Vagina (tissue), 2 donors: ENCODE results near the gene VSTM2B. TPM values are rescaled to one million over a fixed set of nuclear protein-coding genes. Genes with fewer than 3 reads are reported as not detected.

Source experiments
- DNase-seq, 2 donors: peaks; one replicate each; pipeline ENCODE4 v3.0.0-alpha.2; 2017; ENCODE audit errors: extremely low spot score in 2 of 2
- H3K27ac ChIP-seq: fragments of 200-600 bp; sonication (generic); one replicate; pipeline ENCODE4 v1.5.1; 2019
- H3K27me3 ChIP-seq: fragments of 200-600 bp; sonication (generic); one replicate; pipeline ENCODE4 v1.5.1; 2019
- H3K36me3 ChIP-seq, 2 donors: fragments of 200-600 bp; sonication (generic); one replicate each; pipeline ENCODE4 v1.5.1; 2017 to 2019
- H3K4me1 ChIP-seq: fragments of 200-600 bp; sonication (generic); one replicate; pipeline ENCODE4 v1.5.1; 2019
- H3K4me3 ChIP-seq, 2 donors: fragments of 200-600 bp; sonication (generic); 1 replicate in 1 of 2; 2 replicates in 1 of 2; pipeline ENCODE4 v1.5.1; 2016 to 2019
- H3K9me3 ChIP-seq: fragments of 200-600 bp; sonication (generic); one replicate; pipeline ENCODE4 v1.5.1; 2019
- POLR2A ChIP-seq, 2 donors: fragments of 450-650 bp; IDR thresholded peaks; one replicate each; pipeline ENCODE4 v1.6.1; 2017; ENCODE audit warnings: antibody characterized with exemption in 2 of 2, mild to moderate bottlenecking in 2 of 2, moderate library complexity in 2 of 2
- POLR2AphosphoS5 ChIP-seq, 2 donors: sonication (generic); formaldehyde crosslinking; IDR thresholded peaks; one replicate each; pipeline ENCODE4 v1.9.0; 2017; ENCODE audit warnings: antibody characterized with exemption in 2 of 2, mild to moderate bottlenecking in 2 of 2, low read depth in 1 of 2; ENCODE audit not compliant: insufficient read depth in 1 of 2
- intact Hi-C: fragments of 100-400 bp; cut with DNase I; formaldehyde crosslinking; loops from one replicate; pipeline ENCODE4 v1.15.1; 2023
- total RNA-seq: library from RNA; depleted of rRNA; stranded (reverse); fragments of >200 nt; gene quantifications from one replicate; pipeline ENCODE4 v1.2.3, GENCODE V29; 2016
- TF ChIP-seq, protein P1 (sequence below), 3 experiments: fragments of 450-650 bp in 2 of 3; fragments of 200-600 bp in 1 of 3; sonication (generic) in 1 of 3; IDR thresholded peaks; one replicate each; pipeline ENCODE4 v1.5.1; 2017 to 2019; ENCODE audit warnings: antibody characterized with exemption in 3 of 3, mild to moderate bottlenecking in 2 of 3, moderate library complexity in 2 of 3

Gene VSTM2B
- total RNA-seq, 1 donor from 2014 or later = 0.98 TPM

DNA sequence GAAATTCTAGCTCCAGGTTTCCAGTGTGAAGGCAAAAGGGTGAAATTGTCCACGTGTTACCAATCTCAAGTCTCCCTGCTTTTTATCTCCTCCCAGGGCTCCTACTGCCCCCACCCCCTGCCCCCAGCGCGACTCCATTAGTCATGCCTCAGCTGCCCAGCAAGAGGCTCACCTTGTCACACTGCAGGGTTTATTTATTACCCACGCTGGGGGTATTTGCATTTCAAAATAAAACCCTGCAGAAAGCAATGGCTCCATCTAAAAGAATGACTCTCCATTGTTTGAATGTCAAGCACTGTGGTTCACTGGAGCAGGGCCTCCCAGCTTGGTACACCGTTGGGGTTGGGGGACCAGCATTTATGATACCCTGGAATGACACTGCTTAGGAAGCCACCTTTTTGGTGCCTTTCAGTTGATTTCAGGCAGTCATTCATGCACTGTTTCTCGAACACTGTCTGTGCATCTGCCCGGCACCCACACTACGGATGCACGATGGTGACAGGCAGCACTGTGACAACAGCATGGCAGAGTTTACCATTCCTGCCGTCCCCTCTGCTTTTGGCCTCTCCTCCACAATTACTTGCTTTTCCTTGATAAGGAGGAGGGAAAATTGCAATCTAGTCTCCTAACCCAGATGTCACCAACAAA is 70.4 kb downstream of the VSTM2B start:
- no peaks in the 10 kb centered on the region for H3K4me1 ChIP-seq
- H3K36me3 ChIP-seq = no peaks in the 10 kb centered on the region
- H3K27me3 ChIP-seq = no peaks in the 10 kb centered on the region
- no peak for TF ChIP-seq POLR2A (IDR thresholded peaks at IDR 0.05)
- TF ChIP-seq POLR2AphosphoS5 (IDR thresholded peaks at IDR 0.05; ENCODE audit: insufficient read depth in 1 of 2, low read depth in 1 of 2) = no peak
- TF ChIP-seq, protein P1, sequence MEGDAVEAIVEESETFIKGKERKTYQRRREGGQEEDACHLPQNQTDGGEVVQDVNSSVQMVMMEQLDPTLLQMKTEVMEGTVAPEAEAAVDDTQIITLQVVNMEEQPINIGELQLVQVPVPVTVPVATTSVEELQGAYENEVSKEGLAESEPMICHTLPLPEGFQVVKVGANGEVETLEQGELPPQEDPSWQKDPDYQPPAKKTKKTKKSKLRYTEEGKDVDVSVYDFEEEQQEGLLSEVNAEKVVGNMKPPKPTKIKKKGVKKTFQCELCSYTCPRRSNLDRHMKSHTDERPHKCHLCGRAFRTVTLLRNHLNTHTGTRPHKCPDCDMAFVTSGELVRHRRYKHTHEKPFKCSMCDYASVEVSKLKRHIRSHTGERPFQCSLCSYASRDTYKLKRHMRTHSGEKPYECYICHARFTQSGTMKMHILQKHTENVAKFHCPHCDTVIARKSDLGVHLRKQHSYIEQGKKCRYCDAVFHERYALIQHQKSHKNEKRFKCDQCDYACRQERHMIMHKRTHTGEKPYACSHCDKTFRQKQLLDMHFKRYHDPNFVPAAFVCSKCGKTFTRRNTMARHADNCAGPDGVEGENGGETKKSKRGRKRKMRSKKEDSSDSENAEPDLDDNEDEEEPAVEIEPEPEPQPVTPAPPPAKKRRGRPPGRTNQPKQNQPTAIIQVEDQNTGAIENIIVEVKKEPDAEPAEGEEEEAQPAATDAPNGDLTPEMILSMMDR (IDR thresholded peaks at IDR 0.05) = no peak
- no peak for DNase-seq
- no peak overlapping the region for H3K4me3 ChIP-seq
- intact Hi-C loops = no loop called here
- no peaks in the 10 kb centered on the region for H3K9me3 ChIP-seq
- no peak overlapping the region for H3K27ac ChIP-seq

DNA sequence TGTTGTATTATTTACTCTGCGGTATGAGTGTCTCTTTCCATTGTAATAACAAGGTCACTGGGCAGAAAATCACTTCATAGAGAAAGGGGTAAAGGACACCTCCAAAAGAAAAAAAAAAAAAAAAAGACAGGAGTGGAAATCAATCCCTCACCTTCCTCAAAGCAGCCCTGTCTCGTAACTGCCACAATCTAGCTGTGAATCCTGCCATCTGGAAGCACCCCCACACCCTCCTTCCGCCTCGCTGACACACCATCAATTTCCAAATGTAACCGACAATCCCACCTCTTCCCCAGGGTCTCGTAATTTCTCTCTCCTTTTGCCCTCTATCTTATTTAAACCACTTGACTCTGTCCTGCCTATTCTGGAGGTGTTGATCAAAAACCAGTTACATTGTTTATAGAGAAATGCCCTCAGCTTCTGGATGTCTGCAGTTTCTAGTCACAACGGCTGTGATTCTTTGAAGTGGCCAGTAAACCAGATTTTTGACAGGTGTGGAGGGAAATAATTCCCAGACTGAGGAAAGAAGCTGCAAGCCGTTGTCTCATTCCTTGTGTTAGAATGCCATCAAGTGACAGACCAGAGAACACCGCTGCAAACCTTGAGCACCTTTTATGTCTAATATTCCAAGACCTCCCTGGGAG is 71.2 kb downstream of the VSTM2B start:
- no peaks in the 10 kb centered on the region for H3K27me3 ChIP-seq
- H3K36me3 ChIP-seq = no peaks in the 10 kb centered on the region
- H3K4me1 ChIP-seq = no peaks in the 10 kb centered on the region
- no peak overlapping the region for H3K27ac ChIP-seq
- intact Hi-C loops = no loop called here
- no peak for TF ChIP-seq POLR2AphosphoS5 (IDR thresholded peaks at IDR 0.05; ENCODE audit: insufficient read depth in 1 of 2, low read depth in 1 of 2)
- TF ChIP-seq, protein P1 (IDR thresholded peaks at IDR 0.05) = no peak
- no peak for TF ChIP-seq POLR2A (IDR thresholded peaks at IDR 0.05)
- H3K4me3 ChIP-seq = no peak overlapping the region
- DNase-seq = no peak
- H3K9me3 ChIP-seq = no peaks in the 10 kb centered on the region

DNA sequence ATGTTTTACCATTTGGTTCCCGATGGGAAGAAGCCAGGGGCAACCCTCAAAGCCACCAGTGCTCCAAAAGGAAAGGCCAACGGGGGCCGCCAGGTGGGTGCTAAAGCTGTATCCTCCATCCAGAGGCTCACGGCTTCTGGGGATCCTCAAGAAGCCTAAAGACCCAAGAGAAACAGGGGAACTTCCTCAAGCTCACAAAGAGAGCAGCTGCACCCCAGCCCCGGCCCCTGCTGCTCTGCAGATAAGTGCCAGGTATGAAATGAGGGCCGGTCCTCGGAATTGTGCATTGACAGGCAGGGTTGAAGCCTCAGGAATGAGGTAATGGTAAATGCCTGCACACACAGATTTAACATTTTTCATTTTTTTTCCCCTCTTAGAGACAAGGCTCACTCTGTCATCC is 72.2 kb downstream of the VSTM2B start:
- intact Hi-C loops = no loop called here
- Histone ChIP-seq H3K27ac (no peak overlapping the region), H3K36me3 (no peaks in the 10 kb centered on the region), H3K27me3 (no peaks in the 10 kb centered on the region), H3K4me3 (no peak overlapping the region), H3K4me1 (no peaks in the 10 kb centered on the region), H3K9me3 (no peaks in the 10 kb centered on the region)
- TF ChIP-seq, protein P1 (IDR thresholded peaks at IDR 0.05) = no peak
- TF ChIP-seq POLR2AphosphoS5 (IDR thresholded peaks at IDR 0.05; ENCODE audit: insufficient read depth in 1 of 2, low read depth in 1 of 2) (no peak), POLR2A (IDR thresholded peaks at IDR 0.05) (no peak)
- DNase-seq = no peak

DNA sequence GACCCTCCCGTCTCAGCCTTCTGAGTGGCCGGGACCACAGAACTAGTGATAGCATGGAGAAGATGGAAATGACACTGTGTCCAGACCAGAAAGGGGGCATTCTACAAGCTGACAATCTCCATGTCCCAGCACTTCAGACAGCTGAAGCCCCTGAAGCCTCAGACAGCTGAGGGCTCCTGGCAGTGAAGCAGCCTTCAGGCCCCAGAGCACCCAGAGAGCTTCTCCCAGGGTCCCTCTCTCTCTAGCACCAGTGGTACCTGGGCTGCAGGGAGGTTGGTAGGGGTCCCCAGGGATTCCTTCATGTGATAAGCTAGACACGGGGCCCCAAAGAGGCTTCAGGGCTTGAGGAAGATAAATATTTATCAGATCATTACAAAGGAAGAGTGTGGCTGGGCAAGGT is 72.7 kb downstream of the VSTM2B start:
- no peaks in the 10 kb centered on the region for H3K36me3 ChIP-seq
- no peak overlapping the region for H3K27ac ChIP-seq
- no peaks in the 10 kb centered on the region for H3K9me3 ChIP-seq
- intact Hi-C loops = no loop called here
- H3K27me3 ChIP-seq = no peaks in the 10 kb centered on the region
- no peaks in the 10 kb centered on the region for H3K4me1 ChIP-seq
- TF ChIP-seq POLR2AphosphoS5 (IDR thresholded peaks at IDR 0.05; ENCODE audit: insufficient read depth in 1 of 2, low read depth in 1 of 2) (no peak), POLR2A (IDR thresholded peaks at IDR 0.05) (no peak)
- TF ChIP-seq, protein P1 (IDR thresholded peaks at IDR 0.05) = no peak
- DNase-seq = no peak
- no peak overlapping the region for H3K4me3 ChIP-seq

DNA sequence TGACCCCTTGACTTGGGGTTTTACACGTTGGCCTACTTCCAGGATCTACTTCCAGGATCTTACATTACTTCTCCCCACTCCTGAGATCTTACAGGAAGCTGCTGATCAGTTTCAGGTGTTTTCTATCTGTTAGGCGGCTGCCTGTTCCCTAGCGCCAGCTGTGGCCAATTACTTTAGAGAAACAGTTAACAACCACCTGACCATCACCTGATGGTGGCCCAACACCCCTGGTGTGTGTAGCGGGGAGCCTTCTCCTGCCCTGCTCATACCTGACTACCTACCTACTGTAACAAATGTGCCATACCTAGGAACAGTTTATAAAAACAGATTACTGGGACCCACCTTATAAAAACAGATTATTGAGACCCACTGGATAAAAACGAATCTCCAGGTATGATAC is 77.5 kb downstream of the VSTM2B start:
- peaks cover 20% of the 10 kb centered on the region for H3K4me1 ChIP-seq
- H3K27me3 ChIP-seq = no peaks in the 10 kb centered on the region
- TF ChIP-seq POLR2AphosphoS5 (IDR thresholded peaks at IDR 0.05; ENCODE audit: insufficient read depth in 1 of 2, low read depth in 1 of 2) (no peak), POLR2A (IDR thresholded peaks at IDR 0.05) (no peak)
- TF ChIP-seq, protein P1 (IDR thresholded peaks at IDR 0.05) = no peak
- DNase-seq = no peak
- H3K36me3 ChIP-seq = peaks cover 0 to under 1% of the 10 kb centered on the region in 2 donors
- intact Hi-C loops = no loop called here
- no peaks in the 10 kb centered on the region for H3K9me3 ChIP-seq
- H3K27ac ChIP-seq = no peak overlapping the region
- H3K4me3 ChIP-seq = no peak overlapping the region
